HPDE6-E6E7 (cell line): ENCODE results near the gene DDX39B.

Experiments
- DNase-seq: peaks from one replicate; pipeline ENCODE4 v3.0.0; 2011; ENCODE audit warnings: missing footprints; ENCODE audit errors: extremely low spot score

Gene DDX39B

GRCh38 chr6:31485055-31485454 lies 56.7 kb downstream of the DDX39B start:
- no peak for DNase-seq

DNA sequence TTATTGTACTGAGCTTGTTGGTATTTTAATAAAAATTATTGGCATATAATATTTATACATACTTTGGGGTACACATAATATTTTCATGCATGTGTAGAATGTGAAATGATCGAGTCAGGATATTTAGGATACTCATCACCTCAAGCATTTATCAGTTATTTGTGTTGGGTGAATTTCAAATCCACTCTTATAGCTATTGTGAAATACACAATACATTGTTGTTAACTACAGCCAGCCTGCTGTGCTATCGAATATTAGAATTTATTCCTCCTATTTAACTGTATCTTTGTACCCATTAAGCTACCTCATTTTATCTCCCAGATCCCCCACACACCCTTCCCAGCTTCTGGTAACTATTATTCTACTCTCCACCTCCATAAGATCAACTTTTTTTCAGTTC lies 58.4 kb downstream of the DDX39B start:
- no peak for DNase-seq

DNA sequence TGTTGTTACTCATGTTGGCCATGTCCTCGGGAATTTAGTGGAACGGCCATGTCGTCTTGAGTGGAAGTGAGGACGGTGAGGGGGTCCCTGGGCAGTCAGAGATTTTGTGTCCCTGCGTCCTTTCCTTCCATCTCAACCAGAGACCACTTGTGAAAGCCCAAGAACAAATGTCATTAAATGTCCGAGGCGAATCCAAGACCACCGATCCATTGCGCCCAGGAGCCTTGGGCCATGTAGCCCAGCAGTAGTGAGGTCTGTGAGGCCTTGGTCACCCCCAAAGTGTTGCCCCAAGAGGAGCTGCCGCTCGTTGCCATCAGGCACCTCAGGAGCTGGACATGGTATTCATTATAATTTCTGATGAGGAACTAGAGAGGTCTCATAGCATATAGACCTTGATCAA lies 61.2 kb downstream of the DDX39B start:
- DNase-seq, result no peak
